GM12875 (cell line): Measurements from ENCODE around the gene MFSD6.

Experiments
- H3K4me3 ChIP-seq: one replicate; pipeline ENCODE4 v1.5.1; 2011; ENCODE audit warnings: low read depth, low read length, control low read depth
- TF ChIP-seq, protein P1 (sequence below): IDR thresholded peaks from 2 replicates; pipeline ENCODE4 v1.5.1; 2011; ENCODE audit warnings: low read depth, mild to moderate bottlenecking, control low read depth, inconsistent platforms, low read length, moderate library complexity, borderline replicate concordance; ENCODE audit not compliant: insufficient read depth

The MFSD6 gene

DNA sequence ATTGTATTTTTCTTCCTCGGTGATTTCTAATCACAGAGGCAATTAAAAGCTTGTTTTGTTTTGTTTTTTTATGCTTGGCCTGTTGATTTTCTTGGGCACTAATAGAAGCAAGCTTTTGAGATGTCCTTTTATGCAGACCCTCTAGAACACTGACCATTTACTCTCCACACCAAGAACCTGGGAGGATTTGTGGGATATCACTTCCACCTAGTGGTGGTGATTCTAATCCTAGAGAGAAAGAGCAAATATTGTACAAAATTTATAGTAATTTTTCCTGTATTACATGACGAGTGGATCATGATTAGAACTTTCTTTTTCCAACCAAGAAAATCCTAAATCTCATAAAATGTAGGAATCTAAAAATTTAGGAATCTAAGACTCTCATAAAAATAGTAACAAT is 102.9 kb downstream of the MFSD6 start:
- TF ChIP-seq, protein P1, sequence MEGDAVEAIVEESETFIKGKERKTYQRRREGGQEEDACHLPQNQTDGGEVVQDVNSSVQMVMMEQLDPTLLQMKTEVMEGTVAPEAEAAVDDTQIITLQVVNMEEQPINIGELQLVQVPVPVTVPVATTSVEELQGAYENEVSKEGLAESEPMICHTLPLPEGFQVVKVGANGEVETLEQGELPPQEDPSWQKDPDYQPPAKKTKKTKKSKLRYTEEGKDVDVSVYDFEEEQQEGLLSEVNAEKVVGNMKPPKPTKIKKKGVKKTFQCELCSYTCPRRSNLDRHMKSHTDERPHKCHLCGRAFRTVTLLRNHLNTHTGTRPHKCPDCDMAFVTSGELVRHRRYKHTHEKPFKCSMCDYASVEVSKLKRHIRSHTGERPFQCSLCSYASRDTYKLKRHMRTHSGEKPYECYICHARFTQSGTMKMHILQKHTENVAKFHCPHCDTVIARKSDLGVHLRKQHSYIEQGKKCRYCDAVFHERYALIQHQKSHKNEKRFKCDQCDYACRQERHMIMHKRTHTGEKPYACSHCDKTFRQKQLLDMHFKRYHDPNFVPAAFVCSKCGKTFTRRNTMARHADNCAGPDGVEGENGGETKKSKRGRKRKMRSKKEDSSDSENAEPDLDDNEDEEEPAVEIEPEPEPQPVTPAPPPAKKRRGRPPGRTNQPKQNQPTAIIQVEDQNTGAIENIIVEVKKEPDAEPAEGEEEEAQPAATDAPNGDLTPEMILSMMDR, result 0 out of 2 replicates have a peak, but pooled peaks have one; percentile 9
- no peak overlapping the region for H3K4me3 ChIP-seq

DNA sequence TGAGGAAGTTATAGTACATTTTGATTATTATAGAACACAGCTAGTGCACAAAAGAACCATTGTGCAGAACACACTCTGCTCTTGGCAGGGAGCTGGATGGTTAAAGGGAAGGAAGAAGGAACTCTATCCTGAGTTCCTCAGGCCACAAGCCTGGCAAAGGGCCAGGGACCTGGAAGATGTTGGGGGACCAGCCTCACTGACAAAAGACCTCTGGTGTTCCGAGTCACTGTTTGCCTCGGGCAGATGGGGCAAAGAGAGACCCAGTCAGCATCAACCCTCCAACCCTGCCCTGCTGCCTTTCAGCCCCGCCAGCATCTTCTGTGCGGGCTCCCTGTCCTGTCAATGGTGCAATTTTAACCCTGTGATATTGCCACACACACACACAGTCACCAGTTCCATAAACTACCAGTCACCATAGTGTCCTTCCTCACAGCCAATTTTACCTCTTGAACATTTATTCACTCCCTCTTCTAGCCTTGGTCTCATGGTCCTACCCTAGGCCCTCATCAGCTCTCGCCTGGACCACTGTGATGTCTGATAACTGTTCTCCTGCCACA is 104.5 kb downstream of the MFSD6 start:
- H3K4me3 ChIP-seq, result no peak overlapping the region
- TF ChIP-seq, protein P1, result no peak

DNA sequence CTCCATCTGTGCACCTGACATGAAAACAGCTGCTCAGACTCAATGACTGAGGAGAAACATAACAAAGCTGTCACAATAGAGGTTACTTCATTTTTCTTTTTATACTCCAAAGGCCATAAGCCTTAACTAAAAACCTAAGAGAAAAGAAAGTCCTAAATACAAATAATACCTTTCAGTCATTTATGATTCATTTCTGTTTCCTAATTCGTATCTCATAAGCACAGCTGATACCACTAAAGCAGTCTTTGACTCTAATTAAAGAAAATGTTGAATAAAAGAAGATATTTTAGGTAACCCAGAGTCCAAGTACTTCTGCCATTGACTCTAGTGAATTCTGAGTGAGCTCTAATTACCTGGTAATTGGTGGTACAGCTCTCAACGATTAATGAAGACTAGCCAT is 105.7 kb downstream of the MFSD6 start:
- TF ChIP-seq, protein P1, result no peak

DNA sequence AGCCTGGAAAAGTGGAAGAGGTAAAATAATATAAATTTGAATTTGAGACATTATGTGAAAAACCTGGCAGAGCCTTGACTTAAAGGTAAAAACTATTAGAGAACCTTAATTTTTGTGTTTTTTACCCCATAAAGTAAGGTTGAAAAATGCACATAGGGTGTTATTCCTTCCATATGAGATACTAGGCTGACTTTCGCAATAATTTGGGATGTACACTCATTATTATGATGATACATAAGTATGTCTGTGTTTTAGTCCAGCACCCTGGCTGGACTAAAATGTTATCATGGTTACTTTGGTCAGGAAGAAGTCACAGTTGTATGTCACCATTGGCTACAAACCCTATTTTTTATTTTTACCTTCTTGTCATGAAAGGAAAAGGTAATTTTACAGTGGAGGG is 106.5 kb downstream of the MFSD6 start:
- H3K4me3 ChIP-seq, result no peak overlapping the region
- TF ChIP-seq, protein P1, result no peak

More for the DNA sequence above, 105.7 kb downstream of the MFSD6 start:
- H3K4me3 ChIP-seq, result no peak overlapping the region

DNA sequence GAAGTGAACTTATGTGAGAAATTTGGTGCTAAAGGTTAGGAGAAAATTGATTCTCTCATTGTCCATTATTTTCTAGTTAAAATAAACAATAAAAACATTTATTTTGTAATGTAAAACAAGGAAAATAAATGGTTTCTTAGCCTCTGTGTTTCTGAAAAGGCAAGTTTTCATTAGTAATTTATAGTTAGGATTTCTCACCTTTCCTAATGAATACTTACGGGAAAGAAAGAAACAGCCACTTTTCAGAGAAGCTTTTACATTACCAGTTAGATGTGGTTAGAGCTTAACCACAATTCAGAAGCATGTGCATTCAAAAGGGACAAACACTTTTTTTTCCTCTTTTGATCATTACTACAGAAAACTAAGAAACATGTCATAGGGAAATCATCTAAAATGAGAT is 107.5 kb downstream of the MFSD6 start:
- TF ChIP-seq, protein P1, result no peak
- H3K4me3 ChIP-seq, result no peak overlapping the region

DNA sequence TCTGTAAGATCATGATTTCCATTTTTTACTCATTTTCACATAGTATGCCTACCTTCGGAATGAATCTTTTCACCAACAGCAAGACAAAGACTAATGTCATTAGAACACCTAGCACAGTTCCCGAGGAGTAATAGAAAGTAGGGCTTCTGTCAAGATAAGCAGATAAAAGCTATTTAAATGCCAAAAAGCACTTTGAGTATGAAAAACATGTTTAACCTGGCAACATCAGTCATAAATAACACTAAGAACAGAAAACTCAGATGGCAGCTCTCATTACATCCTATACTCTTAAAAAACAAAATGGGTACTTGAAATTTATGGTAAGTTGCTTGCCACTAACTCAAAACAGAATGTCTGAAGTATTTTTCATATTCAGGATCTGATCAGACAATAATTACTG is 109.3 kb downstream of the MFSD6 start:
- TF ChIP-seq, protein P1, result no peak
- no peak overlapping the region for H3K4me3 ChIP-seq

DNA sequence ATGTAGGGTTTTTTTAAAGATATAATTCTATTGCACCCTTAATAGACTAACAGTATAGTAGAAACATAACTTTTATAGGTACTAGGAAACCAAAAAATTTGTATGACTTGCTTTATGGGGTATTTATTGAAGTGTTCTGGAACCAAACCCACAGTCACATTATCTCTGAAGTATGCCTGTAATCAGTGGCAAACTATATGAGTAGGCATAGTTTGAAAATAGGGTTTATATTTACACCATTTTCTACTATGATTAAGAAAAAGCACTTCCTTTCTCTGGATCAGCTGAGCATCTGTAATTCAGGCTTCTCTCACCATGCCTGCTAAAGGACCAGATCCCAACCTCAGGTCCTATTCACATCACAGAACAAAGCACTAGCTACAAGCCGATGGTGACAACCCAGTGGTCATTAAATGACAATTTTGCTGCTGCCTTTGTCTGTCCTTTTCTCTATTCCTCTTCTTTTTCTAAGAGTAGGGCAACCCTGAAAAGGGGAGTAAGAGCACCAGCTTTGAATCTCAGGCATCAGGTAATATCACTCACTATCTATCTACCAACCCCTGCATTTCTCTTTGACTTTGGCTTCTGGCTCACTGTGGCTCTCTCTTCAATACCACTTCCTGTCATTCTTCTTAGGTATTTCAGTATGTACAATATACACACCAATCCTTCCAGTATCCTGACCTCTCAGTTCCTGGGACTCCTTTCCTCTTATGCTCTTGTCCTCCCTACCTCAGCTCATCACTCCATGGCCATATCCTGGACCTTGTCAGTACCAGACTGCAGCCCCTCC is 112.0 kb downstream of the MFSD6 start:
- TF ChIP-seq, protein P1, result no peak
- H3K4me3 ChIP-seq, result no peak overlapping the region
